ENCODE results near the gene GALNT16.
A peak's percentile ranks its signal among the peaks of the same experiment; 100 is the strongest.
"Not testable (repeated sequence)": the region's sequence is repeated elsewhere in the genome, so short reads cannot be mapped to it uniquely, and the experiment has no call there.

GALNT16 gene

GRCh38 chr14:69259527-69260189 lies at the start of gene GALNT16:
GALNT16 (plus strand) TSS chr14:69260158; CDS start chr14:69260291, 133 bp downstream.
- no peak for DNase-seq

- no peak for DNase-seq
Observed at GRCh38 chr14:69214393-69214792, 45.6 kb upstream of the GALNT16 start.

- not testable (repeated sequence) for DNase-seq
Observed at GRCh38 chr14:69217663-69218062, 42.3 kb upstream of the GALNT16 start.

- DNase-seq, result no peak
Observed at GRCh38 chr14:69224946-69225345, 35.0 kb upstream of the GALNT16 start.

GRCh38 chr14:69226178-69226577 lies 33.8 kb upstream of the GALNT16 start:
- no peak for DNase-seq

GRCh38 chr14:69226736-69227135 lies 33.2 kb upstream of the GALNT16 start:
- no peak for DNase-seq

GRCh38 chr14:69231486-69231885 lies 28.5 kb upstream of the GALNT16 start:
- no peak for DNase-seq

- DNase-seq, result no peak
Observed at GRCh38 chr14:69232388-69232787, 27.6 kb upstream of the GALNT16 start.

- no peak for DNase-seq
Observed at GRCh38 chr14:69234106-69234505, 25.9 kb upstream of the GALNT16 start.

GRCh38 chr14:69235708-69236107 lies 24.2 kb upstream of the GALNT16 start:
- no peak for DNase-seq

GRCh38 chr14:69237142-69237541 lies 22.8 kb upstream of the GALNT16 start:
- DNase-seq, result no peak

- no peak for DNase-seq
Observed at GRCh38 chr14:69237584-69237983, 22.4 kb upstream of the GALNT16 start.

- DNase-seq, result no peak
Observed at GRCh38 chr14:69238883-69239282, 21.1 kb upstream of the GALNT16 start.

- DNase-seq, result no peak
Observed at GRCh38 chr14:69240527-69241173, 19.3 kb upstream of the GALNT16 start.

- DNase-seq, result no peak
Observed at GRCh38 chr14:69241577-69241976, 18.4 kb upstream of the GALNT16 start.

- peak in 5 of 6 experiments; percentile 9 to 58 (median 29) for DNase-seq
Observed at GRCh38 chr14:69242311-69243224, 17.4 kb upstream of the GALNT16 start.

GRCh38 chr14:69244946-69245345 lies 15.0 kb upstream of the GALNT16 start:
- DNase-seq, result no peak

- no peak for DNase-seq
Observed at GRCh38 chr14:69246331-69246730, 13.6 kb upstream of the GALNT16 start.

GRCh38 chr14:69247676-69248440 lies 12.1 kb upstream of the GALNT16 start:
- DNase-seq, result no peak

GRCh38 chr14:69249603-69250002 lies 10.4 kb upstream of the GALNT16 start:
- no peak for DNase-seq

- no peak for DNase-seq
Observed at GRCh38 chr14:69252851-69253250, 7.1 kb upstream of the GALNT16 start.

- DNase-seq, result no peak
Observed at GRCh38 chr14:69259168-69259526, 811 bp upstream of the GALNT16 start.

All from stimulated activated naive CD4-positive, alpha-beta T cell (primary cell).